CD14-positive monocyte (primary cell): ENCODE results near the gene CLDN24. TPM values are rescaled to one million over a fixed set of nuclear protein-coding genes. Genes with fewer than 3 reads are reported as not detected.

Experiments used
- DNase-seq, 3 donors: peaks; one replicate each; pipeline ENCODE4 v3.0.0-alpha.2; 2011 to 2022
- H2AFZ ChIP-seq: 2 replicates; pipeline ENCODE4 v1.6.0; 2012; ENCODE audit warnings: mild to moderate bottlenecking, low read depth, low read length, inconsistent platforms; ENCODE audit not compliant: insufficient read depth, poor library complexity, severe bottlenecking
- H3K27ac ChIP-seq, 2 donors: 1 replicate in 1 of 2; 2 replicates in 1 of 2; pipeline ENCODE4 v1.5.1; 2012 to 2013; ENCODE audit warnings: low read length in 2 of 2, control low read depth in 1 of 2, inconsistent platforms in 1 of 2, low read depth in 1 of 2, mild to moderate bottlenecking in 1 of 2
- H3K27me3 ChIP-seq, 2 donors: one replicate each; pipeline versions ENCODE4 v1.6.0 to v1.6.1; 2011 to 2013; ENCODE audit warnings: low read length in 2 of 2; ENCODE audit not compliant: control insufficient read depth in 2 of 2, insufficient read depth in 2 of 2
- H3K36me3 ChIP-seq, 2 donors: replicated peaks in 1 of 2; 1 replicate in 1 of 2; 2 replicates in 1 of 2; pipeline versions ENCODE4 v1.5.1 to v1.6.1; 2012 to 2013; ENCODE audit warnings: low read length in 2 of 2, control low read depth in 1 of 2, inconsistent platforms in 1 of 2, mild to moderate bottlenecking in 1 of 2; ENCODE audit not compliant: insufficient read depth in 2 of 2, control insufficient read depth in 1 of 2
- H3K4me1 ChIP-seq, 2 donors: 1 replicate in 1 of 2; 2 replicates in 1 of 2; pipeline versions ENCODE4 v1.5.1 to v1.6.1; 2012 to 2013; ENCODE audit warnings: low read length in 2 of 2, control low read depth in 1 of 2, inconsistent platforms in 1 of 2, mild to moderate bottlenecking in 1 of 2, moderate library complexity in 1 of 2; ENCODE audit not compliant: insufficient read depth in 2 of 2, control insufficient read depth in 1 of 2
- H3K4me2 ChIP-seq: replicated peaks from 2 replicates; pipeline ENCODE3; 2012; ENCODE audit warnings: low read length, moderate library complexity, mild to moderate bottlenecking; ENCODE audit not compliant: poor library complexity, severe bottlenecking; ENCODE audit errors: extremely low read depth
- H3K4me3 ChIP-seq, 3 experiments: fragments of 200-600 bp in 1 of 3; sonication (generic) in 1 of 3; replicated peaks in 1 of 3; 1 replicate in 2 of 3; 2 replicates in 1 of 3; pipeline ENCODE4 v1.5.1; 2011 to 2013; ENCODE audit warnings: low read length in 3 of 3, mild to moderate bottlenecking in 3 of 3, control low read depth in 2 of 3, low read depth in 2 of 3, inconsistent platforms in 1 of 3, moderate library complexity in 1 of 3
- H3K79me2 ChIP-seq: 2 replicates; pipeline ENCODE4 v1.6.0; 2012; ENCODE audit warnings: mild to moderate bottlenecking, control low read depth, inconsistent platforms, low read length, moderate library complexity; ENCODE audit not compliant: insufficient read depth
- H3K9ac ChIP-seq: 2 replicates; pipeline ENCODE4 v1.6.0; 2017; ENCODE audit warnings: low read length, mild to moderate bottlenecking; ENCODE audit not compliant: insufficient read depth, poor library complexity, severe bottlenecking
- H3K9me3 ChIP-seq, 2 donors: replicated peaks in 1 of 2; 1 replicate in 1 of 2; 2 replicates in 1 of 2; pipeline versions ENCODE4 v1.5.1 to v1.6.1; 2012 to 2013; ENCODE audit warnings: low read length in 2 of 2, control low read depth in 1 of 2; ENCODE audit not compliant: control insufficient read depth in 1 of 2, insufficient read depth in 1 of 2
- H4K20me1 ChIP-seq: 2 replicates; pipeline ENCODE4 v1.6.0; 2012; ENCODE audit warnings: mild to moderate bottlenecking, low read length, control low read depth, moderate library complexity; ENCODE audit not compliant: insufficient read depth
- H3K27ac Mint-ChIP-seq, 7 donors: one replicate each; pipeline ENCODE4 v1.8.0; 2020; ENCODE audit warnings: mild to moderate bottlenecking in 7 of 7, mixed read lengths in 7 of 7, moderate library complexity in 6 of 7, inconsistent platforms in 2 of 7
- H3K27me3 Mint-ChIP-seq, 3 donors: one replicate each; pipeline ENCODE4 v1.8.0; 2021 to 2022; ENCODE audit warnings: low read depth in 3 of 3, mild to moderate bottlenecking in 3 of 3, mixed read lengths in 3 of 3, moderate library complexity in 3 of 3, inconsistent platforms in 1 of 3
- H3K36me3 Mint-ChIP-seq, 2 donors: one replicate each; pipeline ENCODE4 v1.8.0; 2020; ENCODE audit warnings: mixed read lengths in 2 of 2, inconsistent platforms in 1 of 2, mild to moderate bottlenecking in 1 of 2
- H3K4me1 Mint-ChIP-seq: one replicate; pipeline ENCODE4 v1.8.0; 2020; ENCODE audit warnings: mild to moderate bottlenecking, mixed read lengths
- H3K4me3 Mint-ChIP-seq, 2 donors: one replicate each; pipeline ENCODE4 v1.8.0; 2020; ENCODE audit warnings: mild to moderate bottlenecking in 2 of 2, mixed read lengths in 2 of 2, moderate library complexity in 1 of 2
- H3K9me3 Mint-ChIP-seq, 7 donors: one replicate each; pipeline ENCODE4 v1.8.0; 2020 to 2022; ENCODE audit warnings: mixed read lengths in 7 of 7, mild to moderate bottlenecking in 6 of 7, moderate library complexity in 6 of 7, inconsistent platforms in 2 of 7
- CTCF ChIP-seq: fragments of 200-600 bp; IDR thresholded peaks from one replicate; pipeline ENCODE4 v1.8.0; 2022; ENCODE audit warnings: antibody characterized with exemption, mild to moderate bottlenecking
- WGBS: methylation state at CpG from one replicate; pipeline ENCODE4 v1.1.5; 2013; ENCODE audit warnings: missing lambda C conversion rate; ENCODE audit not compliant: insufficient coverage; 5-methylcytosine and 5-hydroxymethylcytosine counted together
- intact Hi-C, 2 donors: fragments of 100-400 bp; cut with micrococcal nuclease; formaldehyde crosslinking; loops; one replicate each; pipeline versions ENCODE4 v1.15.0 to v1.15.1; 2023
- polyA plus RNA-seq, 3 donors: library from polyadenylated mRNA; depleted of rRNA in 1 of 3; unstranded in 2 of 3; stranded (reverse) in 1 of 3; fragments of 300-500 nt in 2 of 3; fragments of >200 nt in 1 of 3; fragmentation: Illumina TruSeq in 2 of 3; gene quantifications; 1 replicate in 2 of 3; 2 replicates in 1 of 3; pipeline ENCODE4 v1.2.3, GENCODE V29; 2012 to 2021

CLDN24 gene
- polyA plus RNA-seq, 3 donors, result not detected

GRCh38 chr4:183299464-183299863, 22.8 kb downstream of the CLDN24 start:
- Mint-ChIP-seq H3K27me3 (no peaks in the 10 kb centered on the region), H3K4me3 (no peak overlapping the region), H3K27ac (no peak overlapping the region), H3K4me1 (peaks cover 3% of the 10 kb centered on the region), H3K36me3 (peaks cover 2% of the 10 kb centered on the region in 2 donors), H3K9me3 (peaks cover 0 to 3% (median 0%) of the 10 kb centered on the region in 7 donors)
- Histone ChIP-seq H3K4me2 (no peak overlapping the region), H4K20me1 (no peaks in the 10 kb centered on the region), H2AFZ (no peak overlapping the region), H3K9me3 (no peaks in the 10 kb centered on the region), H3K36me3 (no peaks in the 10 kb centered on the region), H3K4me1 (no peaks in the 10 kb centered on the region), H3K79me2 (no peaks in the 10 kb centered on the region), H3K27ac (no peak overlapping the region), H3K9ac (no peak overlapping the region), H3K27me3 (no peaks in the 10 kb centered on the region), H3K4me3 (no peak overlapping the region)
- DNase-seq, result no peak
- no peak for TF ChIP-seq CTCF
- WGBS, result 55% methylated on average over 1 of the region's 2 CpGs
- intact Hi-C loops, result no loop called here

GRCh38 chr4:183297675-183298074, 24.6 kb downstream of the CLDN24 start:
- Histone ChIP-seq H4K20me1 (no peaks in the 10 kb centered on the region), H3K27me3 (no peaks in the 10 kb centered on the region), H3K9ac (no peak overlapping the region), H3K4me1 (no peaks in the 10 kb centered on the region), H3K9me3 (no peaks in the 10 kb centered on the region), H3K27ac (no peak overlapping the region), H3K79me2 (no peaks in the 10 kb centered on the region), H3K4me3 (no peak overlapping the region), H2AFZ (no peak overlapping the region), H3K4me2 (no peak overlapping the region), H3K36me3 (no peaks in the 10 kb centered on the region)
- no peak overlapping the region for H3K27ac Mint-ChIP-seq
- no peaks in the 10 kb centered on the region for H3K27me3 Mint-ChIP-seq
- no peak overlapping the region for H3K4me3 Mint-ChIP-seq
- intact Hi-C loops, result no loop called here
- WGBS, result 93% methylated on average over 2 of the region's 3 CpGs
- no peaks in the 10 kb centered on the region for H3K4me1 Mint-ChIP-seq
- DNase-seq, result no peak
- peaks cover 0 to 3% (median 0%) of the 10 kb centered on the region in 7 donors for H3K9me3 Mint-ChIP-seq
- peaks cover 0 to 2% of the 10 kb centered on the region in 2 donors for H3K36me3 Mint-ChIP-seq
- no peak for TF ChIP-seq CTCF
